Measurements from ENCODE around the gene LSR. TPM values are rescaled to one million over a fixed set of nuclear protein-coding genes. Genes with fewer than 3 reads are reported as not detected.

LSR gene
- total RNA-seq, 4 donors from 2014 or later: 5.1 to 19.2 (median 10.8) TPM

GRCh38 chr19:35207391-35207871 lies 41.4 kb upstream of the LSR start:
- H3K27me3 ChIP-seq: peaks cover 0 to 12% (median 0%) of the 10 kb centered on the region in 4 donors
- 77% methylated on average over 8 of the region's 8 CpGs for WGBS
- H3K27ac ChIP-seq (replicated peaks in 1 of 4): no peak overlapping the region
- DNase-seq (ENCODE audit: extremely low spot score): peak; percentile 75
- peaks cover 0 to 9% (median 4%) of the 10 kb centered on the region in 4 donors for H3K4me1 ChIP-seq
- H3K4me3 ChIP-seq: no peak overlapping the region
- TF ChIP-seq POLR2AphosphoS5 (IDR thresholded peaks at IDR 0.05): no peak
- TF ChIP-seq CTCF (IDR thresholded peaks at IDR 0.05): no peak
- no peak for TF ChIP-seq EP300 (IDR thresholded peaks at IDR 0.05)
- TF ChIP-seq POLR2A (IDR thresholded peaks at IDR 0.05; ENCODE audit: low read depth): no peak
- H3K36me3 ChIP-seq: no peaks in the 10 kb centered on the region
- intact Hi-C loops (cut with DNase I): no loop called here
- H3K9me3 ChIP-seq: no peaks in the 10 kb centered on the region

- Histone ChIP-seq H3K4me3 (no peak overlapping the region), H3K36me3 (no peaks in the 10 kb centered on the region), H3K27ac (replicated peaks in 1 of 4) (no peak overlapping the region), H3K27me3 (peaks cover 0 to 12% (median 0%) of the 10 kb centered on the region in 4 donors), H3K4me1 (peaks cover 2 to 16% (median 10%) of the 10 kb centered on the region in 4 donors), H3K9me3 (no peaks in the 10 kb centered on the region)
- 86% methylated on average over 8 of the region's 8 CpGs for WGBS
- no peak for TF ChIP-seq POLR2AphosphoS5 (IDR thresholded peaks at IDR 0.05)
- TF ChIP-seq POLR2A (IDR thresholded peaks at IDR 0.05; ENCODE audit: low read depth): no peak
- no peak for TF ChIP-seq EP300 (IDR thresholded peaks at IDR 0.05)
- no peak for TF ChIP-seq CTCF (IDR thresholded peaks at IDR 0.05)
- DNase-seq (ENCODE audit: extremely low spot score): no peak
- intact Hi-C loops (cut with DNase I): no loop called here
Measured at GRCh38 chr19:35208121-35208520, 40.7 kb upstream of the LSR start.

- Histone ChIP-seq H3K4me3 (no peak overlapping the region), H3K9me3 (no peaks in the 10 kb centered on the region), H3K36me3 (no peaks in the 10 kb centered on the region), H3K4me1 (peaks cover 18 to 31% (median 25%) of the 10 kb centered on the region in 4 donors), H3K27ac (replicated peaks in 1 of 4) (no peak overlapping the region), H3K27me3 (peaks cover 0 to 11% (median 0%) of the 10 kb centered on the region in 4 donors)
- TF ChIP-seq EP300 (IDR thresholded peaks at IDR 0.05): no peak
- no peak for TF ChIP-seq POLR2AphosphoS5 (IDR thresholded peaks at IDR 0.05)
- no peak for TF ChIP-seq CTCF (IDR thresholded peaks at IDR 0.05)
- no peak for TF ChIP-seq POLR2A (IDR thresholded peaks at IDR 0.05; ENCODE audit: low read depth)
- no peak for DNase-seq (ENCODE audit: extremely low spot score)
- WGBS: 83% methylated on average over 4 of the region's 4 CpGs
- intact Hi-C loops (cut with DNase I): no loop called here
Measured at GRCh38 chr19:35209646-35210045, 39.2 kb upstream of the LSR start.

- Histone ChIP-seq H3K27ac (replicated peaks in 1 of 4) (peak overlapping the region; percentile 47 to 76 (median 64)), H3K27me3 (no peaks in the 10 kb centered on the region), H3K4me1 (peaks cover 20 to 31% (median 25%) of the 10 kb centered on the region in 4 donors), H3K9me3 (no peaks in the 10 kb centered on the region), H3K36me3 (no peaks in the 10 kb centered on the region), H3K4me3 (no peak overlapping the region)
- peak; percentile 92 for DNase-seq (ENCODE audit: extremely low spot score)
- WGBS: 62% methylated on average over 3 of the region's 7 CpGs
- TF ChIP-seq POLR2AphosphoS5 (IDR thresholded peaks at IDR 0.05) (peak; percentile 45 to 59), CTCF (IDR thresholded peaks at IDR 0.05) (no peak)
- intact Hi-C loops (cut with DNase I): no loop called here
Measured at GRCh38 chr19:35211545-35212230, 37.1 kb upstream of the LSR start.

All from esophagus muscularis mucosa (tissue), 4 donors.